T follicular helper cell (primary cell): ENCODE results near the gene LRRC41.
"Not testable (repeated sequence)": the region's sequence is repeated elsewhere in the genome, so short reads cannot be mapped to it uniquely, and the experiment has no call there.

Experiments
- DNase-seq: peaks from one replicate; pipeline ENCODE4 v3.0.0-alpha.2; 2020; ENCODE audit warnings: low read depth

LRRC41 gene

GRCh38 chr1:46244656-46245371 lies 58.6 kb downstream of the LRRC41 start:
- DNase-seq: no peak

- DNase-seq: not testable (repeated sequence)
These were observed 59.6 kb downstream of the LRRC41 start for GRCh38 chr1:46243831-46244230.

- DNase-seq: no peak
These were observed 60.5 kb downstream of the LRRC41 start for GRCh38 chr1:46242918-46243317.

DNA sequence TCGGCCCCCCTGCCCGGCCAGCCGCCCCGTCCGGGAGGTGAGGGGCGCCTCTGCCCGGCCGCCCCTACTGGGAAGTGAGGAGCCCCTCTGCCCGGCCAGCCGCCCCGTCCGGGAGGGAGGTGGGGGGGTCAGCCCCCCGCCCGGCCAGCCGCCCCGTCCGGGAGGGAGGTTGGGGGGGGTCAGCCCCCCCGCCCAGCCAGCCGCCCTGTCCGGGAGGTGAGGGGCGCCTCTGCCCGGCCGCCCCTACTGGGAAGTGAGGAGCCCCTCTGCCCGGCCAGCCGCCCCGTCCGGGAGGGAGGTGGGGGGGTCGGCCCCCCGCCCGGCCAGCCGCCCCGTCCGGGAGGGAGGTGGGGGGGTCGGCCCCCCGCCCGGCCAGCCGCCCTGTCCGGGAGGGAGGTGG lies 61.7 kb downstream of the LRRC41 start:
- DNase-seq: not testable (repeated sequence)

GRCh38 chr1:46238865-46239264 lies 64.6 kb downstream of the LRRC41 start:
- DNase-seq: not testable (repeated sequence)

DNA sequence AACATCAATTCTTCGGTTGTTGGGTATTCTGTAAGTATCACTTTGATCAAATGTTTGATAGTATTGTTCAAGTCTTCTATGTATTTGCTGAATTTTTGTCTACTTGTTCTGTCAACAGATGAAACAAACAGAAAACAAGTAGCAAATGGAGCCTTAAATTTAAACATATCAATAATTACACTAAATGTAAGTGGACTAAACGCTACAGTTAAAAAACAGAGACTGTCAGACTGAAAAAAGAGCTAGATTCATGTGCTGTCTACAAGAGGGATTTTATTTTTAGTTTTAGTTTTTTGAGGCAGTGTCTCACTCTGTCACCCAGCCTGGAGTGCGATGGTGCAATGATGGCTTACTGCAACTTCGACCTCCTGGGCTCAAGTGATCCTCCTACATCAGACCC lies 66.5 kb downstream of the LRRC41 start:
- DNase-seq: no peak

GRCh38 chr1:46231231-46231630 lies 72.2 kb downstream of the LRRC41 start:
- not testable (repeated sequence) for DNase-seq
